NCI-H2029 (cell line): ENCODE data around the gene PCOLCE2.

Source experiments
- DNase-seq: peaks from one replicate; lab custom pipeline; 2025; lab: John Stamatoyannopoulos, UW

The PCOLCE2 gene, protein sequence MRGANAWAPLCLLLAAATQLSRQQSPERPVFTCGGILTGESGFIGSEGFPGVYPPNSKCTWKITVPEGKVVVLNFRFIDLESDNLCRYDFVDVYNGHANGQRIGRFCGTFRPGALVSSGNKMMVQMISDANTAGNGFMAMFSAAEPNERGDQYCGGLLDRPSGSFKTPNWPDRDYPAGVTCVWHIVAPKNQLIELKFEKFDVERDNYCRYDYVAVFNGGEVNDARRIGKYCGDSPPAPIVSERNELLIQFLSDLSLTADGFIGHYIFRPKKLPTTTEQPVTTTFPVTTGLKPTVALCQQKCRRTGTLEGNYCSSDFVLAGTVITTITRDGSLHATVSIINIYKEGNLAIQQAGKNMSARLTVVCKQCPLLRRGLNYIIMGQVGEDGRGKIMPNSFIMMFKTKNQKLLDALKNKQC

DNA sequence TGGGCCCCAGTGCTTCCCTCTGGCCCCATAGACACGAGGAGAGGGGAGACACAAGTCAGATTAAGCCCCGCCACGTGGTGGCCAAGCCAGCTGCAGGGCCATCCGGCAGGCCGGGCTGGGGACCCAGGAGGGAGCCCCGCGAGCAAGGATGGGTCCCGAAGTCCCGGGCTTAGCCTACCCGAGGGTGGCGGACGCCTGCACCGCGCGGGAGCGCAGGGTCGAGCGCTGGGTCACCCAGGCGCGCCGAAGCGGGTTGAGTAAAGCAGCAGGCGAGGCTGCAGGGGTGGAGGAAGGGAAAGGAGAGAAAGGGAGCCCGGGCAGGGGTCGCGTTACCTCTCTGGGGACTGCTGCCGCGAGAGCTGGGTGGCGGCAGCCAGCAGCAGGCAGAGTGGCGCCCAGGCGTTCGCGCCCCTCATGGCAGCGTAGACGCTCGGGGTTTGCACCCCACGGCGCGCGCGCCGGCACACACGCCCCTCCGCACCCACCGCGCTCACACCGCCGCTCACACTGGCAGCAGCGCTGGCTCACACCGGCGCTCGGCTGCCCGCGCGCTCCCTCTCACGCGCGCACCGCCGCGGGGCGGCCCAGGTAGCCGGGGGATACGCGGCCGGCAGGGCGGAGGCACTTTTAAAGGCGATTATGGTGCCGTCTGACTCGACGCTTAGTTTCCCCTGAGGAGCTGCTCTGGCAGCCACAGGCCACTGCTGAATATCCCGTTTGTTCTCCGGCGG is at the start of gene PCOLCE2:
TSS of gene PCOLCE2 (minus strand) at position 603 of the 731 bp plus-strand sequence. CDS start at position 416, 187 bp downstream.
- peak; percentile 38 for DNase-seq

DNA sequence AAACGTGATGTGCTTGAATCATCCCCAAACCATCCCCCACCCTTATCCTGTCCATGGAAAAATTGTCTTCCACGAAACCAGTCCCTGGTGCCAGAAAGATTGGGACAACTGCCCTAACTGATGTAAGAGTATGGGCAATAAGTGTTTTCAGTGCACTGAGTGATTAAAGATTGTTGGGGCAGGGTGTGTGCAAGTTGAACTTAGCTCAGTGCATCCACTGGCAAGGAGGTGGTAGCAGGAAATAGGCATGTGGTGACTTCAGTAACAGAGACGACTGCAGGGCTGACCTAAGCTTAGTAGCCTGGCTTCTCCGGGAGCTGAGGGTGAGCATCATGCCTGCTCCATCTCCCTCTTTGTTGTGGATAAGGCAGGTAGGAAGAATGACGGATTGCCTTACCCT is 47.1 kb upstream of the PCOLCE2 start:
- no peak for DNase-seq

DNA sequence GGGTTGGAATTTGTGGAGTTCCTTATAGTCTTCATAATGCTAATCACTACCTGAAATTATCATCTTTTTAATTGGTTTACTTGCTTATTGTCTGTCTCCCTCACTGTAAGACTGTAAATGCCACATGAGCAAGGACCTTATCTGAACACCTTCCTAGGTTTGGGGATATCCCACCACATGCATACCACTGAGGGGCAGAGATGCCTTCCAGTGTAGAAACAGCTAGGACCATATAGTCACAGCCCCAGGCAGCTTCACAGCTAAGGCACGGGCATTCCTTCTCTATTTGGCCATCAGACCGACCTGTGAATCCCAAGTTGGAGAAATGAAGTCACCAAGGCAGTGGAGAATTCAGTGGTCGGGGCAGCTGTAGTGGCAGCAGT is 46.0 kb upstream of the PCOLCE2 start:
- DNase-seq: no peak

DNA sequence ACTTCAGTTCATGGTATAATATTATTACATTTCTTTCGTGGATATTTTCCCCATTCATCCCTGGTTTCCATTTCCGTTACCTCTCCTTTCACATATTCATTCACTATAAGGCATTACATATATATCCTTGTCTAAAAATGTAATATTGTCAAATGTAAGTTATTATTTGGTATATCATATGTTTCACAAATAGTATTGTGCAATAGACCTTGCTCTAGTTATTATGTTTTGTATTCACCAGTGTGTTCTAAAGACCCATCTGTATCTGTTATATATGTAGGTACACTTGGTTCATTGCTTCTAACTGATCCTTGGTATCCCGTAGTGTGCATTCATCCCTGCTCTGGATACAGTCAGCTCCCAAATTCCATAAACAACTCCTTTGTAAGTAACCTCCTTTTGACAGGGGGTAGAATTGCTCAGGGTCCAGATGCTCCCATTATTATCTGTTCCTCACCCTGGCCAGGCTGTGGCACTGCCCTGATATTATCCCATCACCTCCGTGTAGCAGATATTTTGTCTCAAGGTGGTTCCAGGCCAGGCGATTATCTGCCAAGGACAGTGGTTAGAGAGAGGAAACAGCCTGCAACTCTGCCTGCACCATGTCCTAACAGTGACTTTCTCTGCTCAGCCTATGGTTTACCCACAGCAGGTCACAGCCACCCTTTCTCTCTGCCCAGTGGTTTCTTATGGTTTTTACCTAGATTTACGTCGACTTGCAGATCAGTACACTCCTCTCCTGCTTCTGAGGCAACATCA is 45.4 kb upstream of the PCOLCE2 start:
- DNase-seq: no peak

DNA sequence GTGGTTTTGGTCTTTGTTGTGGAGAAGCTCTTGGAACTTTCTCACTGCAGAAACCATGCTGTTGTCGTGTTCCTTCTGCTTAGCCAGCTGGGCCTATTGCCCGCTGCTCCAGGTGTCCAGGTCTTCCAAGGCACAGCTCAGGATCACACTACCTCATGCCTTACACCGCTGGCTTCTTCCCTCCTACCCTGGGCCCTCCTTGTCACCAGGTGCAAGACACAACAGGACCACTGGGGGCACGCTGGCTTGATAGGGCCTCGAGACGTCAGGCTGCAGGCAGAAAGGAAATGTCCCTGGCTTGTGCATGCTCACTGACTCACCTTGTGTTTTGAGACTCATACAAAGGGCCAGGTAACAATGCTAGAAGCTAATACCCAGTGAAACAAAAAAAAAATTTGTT is 42.3 kb upstream of the PCOLCE2 start:
- no peak for DNase-seq

DNA sequence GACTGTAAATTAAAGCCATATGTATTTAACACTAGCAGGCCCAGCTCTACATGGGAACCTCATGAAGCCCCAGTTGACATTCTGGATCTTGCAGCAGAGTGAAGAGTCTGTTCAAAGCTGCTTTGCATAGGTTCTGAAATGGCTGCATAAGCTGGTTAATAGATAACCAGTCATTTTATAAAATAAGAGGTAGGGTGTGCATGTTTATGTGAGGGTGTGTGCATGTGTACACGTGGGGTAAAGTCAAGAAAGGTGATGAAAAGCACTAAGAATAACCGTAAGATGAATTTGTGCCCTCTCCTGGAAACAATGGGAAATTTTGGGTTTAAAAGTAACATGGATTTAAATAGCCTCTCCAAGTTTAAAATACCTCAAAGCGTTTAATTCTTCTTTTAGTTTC is 41.6 kb upstream of the PCOLCE2 start:
- DNase-seq: no peak

DNA sequence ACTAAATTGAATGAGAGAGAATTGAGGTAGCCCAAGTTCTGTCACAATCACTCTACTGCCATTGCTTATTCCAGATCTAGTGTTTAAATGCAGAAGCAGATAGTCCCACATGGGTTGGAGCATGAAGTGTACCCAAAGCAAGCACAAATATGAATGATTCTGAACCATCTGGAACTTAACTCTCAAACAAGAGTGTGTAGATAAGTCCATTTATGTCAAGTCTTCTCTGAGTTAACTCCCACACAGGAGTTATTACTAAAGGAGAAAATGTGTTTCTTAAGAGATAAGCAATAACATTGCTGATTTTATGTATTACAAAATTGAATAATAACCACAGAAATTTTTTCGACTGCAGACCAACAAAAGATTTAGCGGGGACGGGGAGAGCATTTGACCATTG is 41.0 kb upstream of the PCOLCE2 start:
- no peak for DNase-seq

DNA sequence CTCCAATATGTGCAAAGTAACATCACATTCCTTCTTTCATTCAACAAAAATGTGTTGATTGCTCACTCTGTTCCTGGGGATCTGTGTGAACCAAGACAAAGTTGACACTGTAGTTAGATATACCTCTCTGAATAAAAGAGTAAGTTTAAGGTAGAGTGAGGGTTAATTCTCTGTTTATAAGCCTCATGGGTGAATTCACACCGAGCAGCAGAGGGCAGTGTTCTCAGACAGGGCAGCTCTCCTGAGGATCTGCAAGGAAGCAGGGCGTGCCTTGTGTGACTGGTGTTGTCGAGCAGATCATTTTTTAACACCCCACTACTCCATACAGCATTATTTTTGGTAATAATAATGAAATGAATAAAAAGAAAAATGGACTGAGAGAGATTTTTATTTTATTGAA is 40.2 kb upstream of the PCOLCE2 start:
- peak; percentile 43 for DNase-seq

DNA sequence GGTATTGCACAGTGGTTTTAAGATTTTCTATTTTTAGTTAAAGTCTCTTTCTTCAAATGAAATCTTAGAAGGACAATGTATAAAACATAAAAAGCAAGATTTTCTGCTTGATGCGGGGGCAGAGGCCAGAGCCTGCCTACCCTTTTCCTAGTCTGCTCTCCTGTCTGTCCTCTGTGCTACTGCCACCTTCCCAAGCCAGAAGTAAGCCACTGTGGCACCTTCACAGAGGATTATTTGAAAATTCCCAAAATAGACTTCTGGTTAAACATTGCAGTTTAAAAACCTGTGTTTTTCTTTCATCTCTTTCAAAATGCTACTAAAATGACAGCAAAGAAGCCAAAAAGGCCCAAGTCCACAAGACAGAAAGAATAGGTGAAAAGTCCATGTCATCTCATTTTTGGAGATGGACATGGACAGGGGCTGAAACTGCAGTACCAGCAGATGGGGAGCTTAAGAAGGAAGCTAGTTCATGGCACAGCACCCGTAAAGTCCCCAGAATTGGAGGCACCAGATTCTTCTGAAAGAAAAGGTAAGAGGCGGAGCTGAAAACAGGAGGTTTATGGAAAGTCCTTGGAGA is 37.6 kb upstream of the PCOLCE2 start:
- no peak for DNase-seq

DNA sequence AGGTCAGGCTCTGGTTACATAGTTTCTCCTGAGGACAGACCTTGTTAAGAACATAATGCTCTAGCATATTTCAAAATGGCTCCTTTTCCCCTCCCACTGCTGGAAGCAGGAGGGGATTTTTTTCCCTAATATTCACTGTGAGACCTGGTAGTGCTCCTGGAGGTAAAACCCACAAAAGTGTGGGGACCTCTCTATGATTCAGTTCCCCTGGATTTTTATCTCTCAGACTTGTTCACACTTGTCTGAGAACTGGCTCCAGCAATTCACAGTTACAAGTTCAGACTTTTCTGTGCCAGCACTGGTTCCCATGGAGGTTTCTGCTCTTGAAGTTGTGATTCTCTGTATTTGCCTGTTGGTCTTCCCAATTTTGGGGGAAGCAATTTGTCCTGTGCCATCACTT is 36.3 kb upstream of the PCOLCE2 start:
- no peak for DNase-seq

DNA sequence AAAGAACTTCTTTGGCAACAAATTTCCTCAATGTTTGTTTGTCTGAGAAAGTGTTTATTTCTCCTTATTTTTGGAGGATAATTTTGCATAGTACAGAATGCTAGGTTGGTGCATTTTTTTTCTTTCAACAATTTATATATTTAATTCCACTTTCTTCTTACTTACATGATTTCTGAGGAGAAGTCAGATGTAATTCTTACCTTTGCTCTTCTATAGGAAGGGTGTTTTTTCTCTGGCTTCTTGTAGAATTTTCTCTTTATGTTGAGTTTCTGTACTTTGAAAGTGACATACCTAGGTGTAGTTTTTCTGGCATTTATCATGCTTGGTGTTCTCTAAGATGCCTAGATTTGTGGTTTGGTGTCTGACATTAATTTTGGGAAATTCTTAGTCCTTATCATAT is 34.8 kb upstream of the PCOLCE2 start:
- DNase-seq: no peak

DNA sequence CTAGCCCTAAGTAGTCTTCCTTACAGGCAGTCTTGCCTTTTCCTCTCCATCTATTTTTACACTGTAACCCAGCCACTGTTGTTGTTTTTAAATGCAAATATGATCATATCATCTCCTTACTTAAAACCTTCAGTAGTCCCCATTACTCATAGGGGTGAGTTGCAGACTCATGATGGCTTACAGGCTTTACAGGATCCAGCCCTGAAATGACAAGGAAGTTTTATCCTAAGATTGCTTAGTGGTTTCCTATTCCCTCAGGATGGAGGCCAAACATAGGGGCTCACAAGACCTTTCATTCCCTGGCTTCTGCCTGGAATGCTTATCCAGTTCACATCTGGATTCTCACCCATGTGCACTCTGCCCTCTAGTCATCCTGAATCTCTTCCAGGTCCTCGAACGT is 27.7 kb upstream of the PCOLCE2 start:
- DNase-seq: no peak

DNA sequence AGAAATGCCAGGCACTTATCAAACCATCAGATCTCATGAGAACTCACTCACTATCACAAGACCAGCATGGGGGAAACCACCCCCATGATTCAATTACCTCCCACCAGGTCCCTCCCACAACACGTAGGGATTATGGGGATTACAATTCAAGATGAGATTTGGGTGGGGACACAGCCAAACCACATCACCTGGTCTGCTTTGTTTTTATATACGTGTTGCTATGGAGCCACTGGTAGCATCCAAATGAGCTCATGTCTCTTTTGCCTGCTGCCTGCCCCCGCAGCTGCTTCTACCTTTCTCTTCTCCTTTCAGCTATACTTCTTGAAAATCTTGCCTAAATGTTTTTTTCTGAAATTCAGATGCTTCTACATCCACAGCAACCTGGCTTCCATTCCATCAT is 26.8 kb upstream of the PCOLCE2 start:
- no peak for DNase-seq

DNA sequence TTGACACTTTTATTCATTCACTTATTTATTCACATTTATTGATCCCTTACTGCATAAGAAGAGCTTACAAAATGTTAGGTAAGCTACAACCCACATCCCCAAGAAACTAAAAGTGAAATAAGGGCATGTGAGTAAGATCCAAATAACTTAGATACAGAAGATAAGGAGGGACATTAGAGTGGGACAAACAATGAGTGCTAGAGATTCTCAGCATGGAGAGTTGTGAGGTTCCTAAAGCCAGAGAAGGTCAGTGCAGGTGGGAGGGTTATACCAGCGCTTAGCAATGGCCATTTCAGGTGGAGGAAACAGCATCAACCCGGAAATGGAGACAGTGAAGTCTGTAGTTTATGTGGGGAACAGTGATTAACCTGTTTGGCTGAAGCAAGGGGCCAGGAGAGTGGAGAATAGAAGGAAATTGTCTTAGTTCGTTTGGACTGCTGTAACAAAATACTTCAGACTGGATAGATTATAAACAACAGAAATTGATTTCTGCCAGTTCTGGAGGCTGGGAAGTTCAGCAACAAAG is 25.5 kb upstream of the PCOLCE2 start:
- no peak for DNase-seq

DNA sequence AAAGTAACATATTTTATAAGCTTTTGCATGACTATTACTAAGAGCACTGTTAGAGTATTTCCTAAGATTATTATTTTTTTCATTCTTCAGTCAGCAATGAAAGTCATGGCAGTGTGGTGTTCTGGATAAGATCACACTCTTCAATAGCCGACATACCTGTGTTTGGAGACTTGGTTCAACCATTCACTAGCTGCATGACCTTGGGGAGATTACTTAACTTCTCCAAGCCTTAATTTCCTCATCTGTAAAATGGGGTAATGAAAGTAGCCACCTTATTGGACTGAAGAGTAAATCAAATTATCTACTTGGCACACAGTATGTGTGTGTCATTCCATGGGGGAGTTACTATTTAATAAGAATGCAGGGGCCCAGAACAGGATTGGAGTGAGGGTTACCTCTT is 24.5 kb upstream of the PCOLCE2 start:
- no peak for DNase-seq

DNA sequence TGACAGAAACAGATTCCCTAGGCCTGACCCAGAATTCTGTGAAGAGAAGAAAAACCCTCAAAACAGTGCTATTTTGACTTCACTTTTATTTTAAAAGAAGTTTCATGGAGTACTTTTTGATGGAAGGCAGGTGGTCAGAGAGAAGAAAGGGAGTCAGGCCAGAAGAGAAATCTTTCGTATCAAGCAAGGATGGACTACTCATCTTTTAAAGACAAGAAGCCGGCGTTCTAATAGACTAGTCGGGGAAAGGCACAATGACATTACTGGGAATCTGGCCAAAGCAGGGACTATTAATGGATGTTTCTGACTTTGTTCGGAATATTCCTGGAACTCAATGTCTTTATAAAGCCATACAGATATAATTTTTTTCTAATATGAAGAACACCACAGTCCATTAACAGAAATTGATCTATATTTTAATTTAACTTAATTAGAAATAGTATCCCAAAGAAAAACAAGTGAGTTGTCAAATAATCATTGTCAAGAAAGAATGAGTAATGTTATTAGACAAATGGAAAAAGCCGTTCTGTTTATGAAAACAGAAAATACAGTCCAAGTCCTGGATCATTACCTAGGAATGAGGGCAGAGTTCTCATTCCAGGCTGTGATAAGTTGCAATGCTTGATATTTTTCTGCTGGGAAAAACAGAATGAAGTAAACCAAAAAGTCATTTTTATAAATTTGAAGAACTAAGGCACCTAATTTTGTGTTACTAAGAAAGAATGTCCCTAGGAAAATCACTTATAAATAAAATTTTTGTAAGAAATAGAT is 23.7 kb upstream of the PCOLCE2 start:
- DNase-seq: no peak

DNA sequence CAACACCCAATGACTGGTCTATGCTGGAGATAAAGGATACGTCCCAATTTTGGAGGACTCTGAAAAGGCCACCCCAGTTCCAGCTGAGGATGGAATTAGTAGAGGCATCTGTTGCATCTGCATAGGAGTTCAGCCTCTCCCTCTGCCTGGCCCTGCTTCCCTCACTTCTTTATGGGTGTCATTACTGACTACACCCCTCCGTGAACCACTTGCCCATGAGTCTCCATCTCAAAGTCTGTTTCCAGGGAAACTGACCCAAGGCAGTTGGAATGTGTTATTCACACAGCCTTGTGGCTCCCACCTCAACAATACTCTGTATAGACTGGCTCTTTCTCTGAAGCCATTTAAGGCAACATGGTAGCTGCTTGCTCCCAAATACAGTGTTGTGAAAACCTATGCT is 21.4 kb upstream of the PCOLCE2 start:
- DNase-seq: no peak

DNA sequence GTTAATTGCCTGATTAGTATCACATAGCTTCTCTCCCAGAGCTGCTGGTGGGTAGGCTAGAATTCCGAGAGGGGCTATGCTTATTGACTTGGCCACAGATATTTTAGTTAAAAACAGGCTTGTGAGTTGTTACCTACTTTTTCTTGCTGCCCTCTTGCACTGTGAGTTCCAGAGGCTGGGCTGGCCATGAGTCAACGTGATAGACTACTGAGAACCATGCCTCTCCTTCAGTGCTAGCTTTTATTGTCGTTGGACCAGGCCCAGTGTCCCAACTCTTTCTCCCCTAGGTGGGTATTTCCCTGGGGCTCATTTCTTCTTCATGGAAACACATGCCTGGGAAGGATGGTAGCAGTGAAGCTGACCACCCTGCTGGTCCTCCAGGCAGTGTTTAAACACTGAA is 20.4 kb upstream of the PCOLCE2 start:
- no peak for DNase-seq

DNA sequence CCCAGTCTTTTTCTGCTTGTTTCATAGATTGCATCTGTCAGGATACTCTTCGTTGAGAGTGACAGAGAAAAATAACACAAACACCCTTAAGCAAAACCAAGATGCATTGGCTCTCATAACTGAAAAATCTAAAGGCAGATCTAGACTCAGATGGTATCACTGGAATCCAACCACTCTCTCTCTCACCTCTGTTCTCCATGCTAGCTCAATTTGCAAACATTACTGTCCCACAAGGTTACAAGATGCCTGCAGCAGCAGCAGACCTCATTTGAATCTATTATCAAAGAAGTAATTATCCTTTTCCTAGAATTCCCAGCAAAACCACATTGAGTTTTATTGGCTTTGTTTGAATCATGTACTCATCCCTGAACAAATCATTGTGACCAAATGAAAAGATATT is 19.1 kb upstream of the PCOLCE2 start:
- DNase-seq: no peak

DNA sequence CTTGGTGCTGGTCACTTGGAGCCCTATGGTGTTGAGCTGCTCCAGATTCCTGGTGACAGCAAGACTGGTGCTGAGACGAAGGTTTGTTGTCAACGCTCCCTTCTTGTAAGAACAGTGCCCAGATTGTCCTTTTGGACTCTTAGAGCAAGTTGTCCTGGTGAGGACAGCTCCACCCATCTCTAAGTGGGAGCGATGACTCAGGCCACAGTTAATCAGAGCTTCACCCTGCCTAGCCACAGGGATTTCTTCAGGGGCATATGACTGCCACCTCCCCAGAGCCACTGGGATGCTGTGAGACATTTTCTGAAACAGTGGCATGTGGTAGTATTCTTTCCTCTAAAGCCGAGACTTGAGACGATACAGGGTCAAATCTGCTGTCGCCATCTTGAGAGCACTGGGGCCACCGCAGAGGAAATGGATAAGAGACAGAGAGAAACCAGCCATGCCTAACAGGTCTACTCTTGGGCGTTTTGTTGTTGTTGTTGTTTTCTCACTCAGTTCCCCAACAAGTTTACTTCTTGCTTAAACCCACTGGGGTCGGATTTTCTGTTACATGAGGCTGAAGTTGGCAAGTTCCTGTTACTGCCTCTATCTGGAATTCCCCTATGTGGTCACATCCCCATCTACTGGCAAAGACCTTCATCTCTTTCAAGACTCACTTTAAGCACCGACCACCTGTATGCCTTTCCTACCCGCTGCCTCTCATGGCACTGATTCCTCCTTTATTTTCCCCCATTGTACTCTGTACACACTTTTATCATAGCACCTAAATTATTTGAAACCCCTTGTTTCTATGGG is 16.0 kb upstream of the PCOLCE2 start:
- DNase-seq: no peak

DNA sequence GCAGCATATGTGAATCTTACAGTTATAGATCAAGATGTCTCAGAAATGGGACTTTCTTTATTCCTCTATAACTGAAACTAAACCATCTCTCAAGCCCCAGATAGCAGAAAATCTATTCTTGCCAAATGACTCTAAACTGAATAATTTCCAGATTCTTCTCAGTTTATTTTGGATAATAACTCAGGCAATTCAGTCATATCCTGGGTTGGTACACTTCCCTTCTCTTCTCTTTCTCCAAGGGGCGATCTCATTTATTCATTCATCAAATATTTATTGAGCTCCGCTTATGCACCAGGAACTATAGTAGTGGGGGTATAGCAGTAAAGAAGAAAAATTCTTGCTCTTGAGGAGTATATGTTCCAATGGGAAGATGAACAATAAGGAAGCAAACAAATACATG is 13.5 kb upstream of the PCOLCE2 start:
- DNase-seq: no peak
